ENCODE results near the gene UQCR10.

The UQCR10 gene

GRCh38 chr22:29798801-29799200, 31.6 kb downstream of the UQCR10 start:
- Histone ChIP-seq H2AFZ (ENCODE audit: low read depth, low read length) (no peak overlapping the region), H3K79me2 (ENCODE audit: low read length) (no peaks in the 10 kb centered on the region), H3K4me1 (ENCODE audit: low read length) (peaks cover 19% of the 10 kb centered on the region), H3K4me3 (ENCODE audit: low read length) (no peak overlapping the region), H3K36me3 (replicated peaks; ENCODE audit: low read depth, low read length) (peaks cover 35% of the 10 kb centered on the region), H3K27me3 (ENCODE audit: low read depth, low read length) (no peaks in the 10 kb centered on the region), H3K4me2 (ENCODE audit: low read length) (no peak overlapping the region), H4K20me1 (ENCODE audit: insufficient read depth, low read length) (no peaks in the 10 kb centered on the region), H3K27ac (ENCODE audit: low read length) (no peak overlapping the region), H3K9ac (ENCODE audit: low read length) (no peak overlapping the region), H3K9me3 (ENCODE audit: insufficient read depth, low read length) (no peaks in the 10 kb centered on the region)
- TF ChIP-seq CTCF (IDR thresholded peaks at IDR 0.05; ENCODE audit: low read depth, low read length) (no peak), EZH2phosphoT487 (IDR thresholded peaks at IDR 0.05; ENCODE audit: low read depth) (no peak)

GRCh38 chr22:29799217-29799680, 32.1 kb downstream of the UQCR10 start:
- H3K4me3 ChIP-seq (ENCODE audit: low read length) = no peak overlapping the region
- no peak overlapping the region for H2AFZ ChIP-seq (ENCODE audit: low read depth, low read length)
- no peak overlapping the region for H3K9ac ChIP-seq (ENCODE audit: low read length)
- TF ChIP-seq EZH2phosphoT487 (IDR thresholded peaks at IDR 0.05; ENCODE audit: low read depth) (no peak), CTCF (IDR thresholded peaks at IDR 0.05; ENCODE audit: low read depth, low read length) (no peak)
- no peaks in the 10 kb centered on the region for H3K79me2 ChIP-seq (ENCODE audit: low read length)
- H3K9me3 ChIP-seq (ENCODE audit: insufficient read depth, low read length) = no peaks in the 10 kb centered on the region
- H4K20me1 ChIP-seq (ENCODE audit: insufficient read depth, low read length) = no peaks in the 10 kb centered on the region
- H3K27me3 ChIP-seq (ENCODE audit: low read depth, low read length) = no peaks in the 10 kb centered on the region
- no peak overlapping the region for H3K27ac ChIP-seq (ENCODE audit: low read length)
- H3K4me1 ChIP-seq (ENCODE audit: low read length) = peaks cover 19% of the 10 kb centered on the region
- peaks cover 38% of the 10 kb centered on the region for H3K36me3 ChIP-seq (replicated peaks; ENCODE audit: low read depth, low read length)
- no peak overlapping the region for H3K4me2 ChIP-seq (ENCODE audit: low read length)

GRCh38 chr22:29801153-29801552, 34.0 kb downstream of the UQCR10 start:
- Histone ChIP-seq H3K79me2 (ENCODE audit: low read length) (no peaks in the 10 kb centered on the region), H3K9ac (ENCODE audit: low read length) (no peak overlapping the region), H3K9me3 (ENCODE audit: insufficient read depth, low read length) (no peaks in the 10 kb centered on the region), H3K27ac (ENCODE audit: low read length) (no peak overlapping the region), H3K4me2 (ENCODE audit: low read length) (no peak overlapping the region), H3K27me3 (ENCODE audit: low read depth, low read length) (no peaks in the 10 kb centered on the region), H3K4me3 (ENCODE audit: low read length) (no peak overlapping the region), H3K36me3 (replicated peaks; ENCODE audit: low read depth, low read length) (peaks cover 52% of the 10 kb centered on the region), H4K20me1 (ENCODE audit: insufficient read depth, low read length) (no peaks in the 10 kb centered on the region), H2AFZ (ENCODE audit: low read depth, low read length) (no peak overlapping the region), H3K4me1 (ENCODE audit: low read length) (peaks cover 19% of the 10 kb centered on the region)
- TF ChIP-seq EZH2phosphoT487 (IDR thresholded peaks at IDR 0.05; ENCODE audit: low read depth) = no peak
- no peak for TF ChIP-seq CTCF (IDR thresholded peaks at IDR 0.05; ENCODE audit: low read depth, low read length)

- Histone ChIP-seq H3K4me3 (ENCODE audit: low read length) (no peak overlapping the region), H3K9me3 (ENCODE audit: insufficient read depth, low read length) (no peaks in the 10 kb centered on the region), H3K79me2 (ENCODE audit: low read length) (no peaks in the 10 kb centered on the region), H3K27me3 (ENCODE audit: low read depth, low read length) (no peaks in the 10 kb centered on the region), H2AFZ (ENCODE audit: low read depth, low read length) (no peak overlapping the region), H3K4me2 (ENCODE audit: low read length) (no peak overlapping the region), H4K20me1 (ENCODE audit: insufficient read depth, low read length) (no peaks in the 10 kb centered on the region), H3K27ac (ENCODE audit: low read length) (no peak overlapping the region), H3K36me3 (replicated peaks; ENCODE audit: low read depth, low read length) (peaks cover 53% of the 10 kb centered on the region), H3K9ac (ENCODE audit: low read length) (no peak overlapping the region), H3K4me1 (ENCODE audit: low read length) (peaks cover 18% of the 10 kb centered on the region)
- TF ChIP-seq CTCF (IDR thresholded peaks at IDR 0.05; ENCODE audit: low read depth, low read length) (no peak), EZH2phosphoT487 (IDR thresholded peaks at IDR 0.05; ENCODE audit: low read depth) (no peak)
These were observed 34.6 kb downstream of the UQCR10 start for GRCh38 chr22:29801796-29802195.
